Tongue (tissue), 2 donors: ENCODE results near the gene CPLANE1. TPM values are rescaled to one million over a fixed set of nuclear protein-coding genes. Genes with fewer than 3 reads are reported as not detected.
"Not testable (repeated sequence)": the region's sequence is repeated elsewhere in the genome, so short reads cannot be mapped to it uniquely, and the experiment has no call there.

ENCODE experiments used
- DNase-seq: peaks from one replicate; pipeline ENCODE4 v3.0.0-alpha.2; 2015
- total RNA-seq: library from RNA; depleted of rRNA; stranded (reverse); fragments of >200 nt; gene quantifications from one replicate; pipeline ENCODE4 v1.2.3, GENCODE V29; 2014

The CPLANE1 gene
- total RNA-seq, 1 donor from 2014 or later, result 36.4 TPM

GRCh38 chr5:37208883-37209797, 40.0 kb downstream of the CPLANE1 start:
- DNase-seq, result peak; percentile 54

GRCh38 chr5:37207802-37208201, 41.4 kb downstream of the CPLANE1 start:
- DNase-seq, result no peak

GRCh38 chr5:37206736-37207135, 42.4 kb downstream of the CPLANE1 start:
- no peak for DNase-seq

- DNase-seq, result no peak
Measured at GRCh38 chr5:37198842-37199241, 50.3 kb downstream of the CPLANE1 start.

- no peak for DNase-seq
Measured at GRCh38 chr5:37198061-37198460, 51.1 kb downstream of the CPLANE1 start.

- DNase-seq, result no peak
Measured at GRCh38 chr5:37197340-37198050, 51.7 kb downstream of the CPLANE1 start.

- no peak for DNase-seq
Measured at GRCh38 chr5:37190592-37190991, 58.6 kb downstream of the CPLANE1 start.

- no peak for DNase-seq
Measured at GRCh38 chr5:37189355-37189754, 59.8 kb downstream of the CPLANE1 start.

GRCh38 chr5:37187465-37187977, 61.7 kb downstream of the CPLANE1 start:
- no peak for DNase-seq

GRCh38 chr5:37184748-37185364, 64.3 kb downstream of the CPLANE1 start:
- DNase-seq, result no peak

- no peak for DNase-seq
Measured at GRCh38 chr5:37182667-37183066, 66.5 kb downstream of the CPLANE1 start.

GRCh38 chr5:37174928-37175327, 74.2 kb downstream of the CPLANE1 start:
- no peak for DNase-seq

GRCh38 chr5:37172957-37173356, 76.2 kb downstream of the CPLANE1 start:
- no peak for DNase-seq

GRCh38 chr5:37170856-37171255, 78.3 kb downstream of the CPLANE1 start:
- DNase-seq, result no peak

GRCh38 chr5:37166197-37166596, 83.0 kb downstream of the CPLANE1 start:
- no peak for DNase-seq

GRCh38 chr5:37165761-37166160, 83.4 kb downstream of the CPLANE1 start:
- DNase-seq, result no peak

- DNase-seq, result no peak
Measured at GRCh38 chr5:37153661-37154060, 95.5 kb downstream of the CPLANE1 start.

- no peak for DNase-seq
Measured at GRCh38 chr5:37146896-37147295, 102.3 kb downstream of the CPLANE1 start.

- no peak for DNase-seq
Measured at GRCh38 chr5:37136694-37137093, 112.5 kb downstream of the CPLANE1 start.

- DNase-seq, result not testable (repeated sequence)
Measured at GRCh38 chr5:37135312-37135711, 113.9 kb downstream of the CPLANE1 start.

- DNase-seq, result no peak
Measured at GRCh38 chr5:37133939-37134338, 115.2 kb downstream of the CPLANE1 start.

GRCh38 chr5:37132646-37133045, 116.5 kb downstream of the CPLANE1 start:
- DNase-seq, result no peak

- no peak for DNase-seq
Measured at GRCh38 chr5:37121465-37121864, 127.7 kb downstream of the CPLANE1 start.
